HG03139 (cell line): ENCODE measurements around the gene NRN1L.

Experiments used
- ATAC-seq: cut with Tn5 transposase; IDR thresholded peaks from one replicate; pipeline ENCODE4 v1.9.1; 2021; ENCODE audit not compliant: unreplicated experiment

Gene NRN1L

DNA sequence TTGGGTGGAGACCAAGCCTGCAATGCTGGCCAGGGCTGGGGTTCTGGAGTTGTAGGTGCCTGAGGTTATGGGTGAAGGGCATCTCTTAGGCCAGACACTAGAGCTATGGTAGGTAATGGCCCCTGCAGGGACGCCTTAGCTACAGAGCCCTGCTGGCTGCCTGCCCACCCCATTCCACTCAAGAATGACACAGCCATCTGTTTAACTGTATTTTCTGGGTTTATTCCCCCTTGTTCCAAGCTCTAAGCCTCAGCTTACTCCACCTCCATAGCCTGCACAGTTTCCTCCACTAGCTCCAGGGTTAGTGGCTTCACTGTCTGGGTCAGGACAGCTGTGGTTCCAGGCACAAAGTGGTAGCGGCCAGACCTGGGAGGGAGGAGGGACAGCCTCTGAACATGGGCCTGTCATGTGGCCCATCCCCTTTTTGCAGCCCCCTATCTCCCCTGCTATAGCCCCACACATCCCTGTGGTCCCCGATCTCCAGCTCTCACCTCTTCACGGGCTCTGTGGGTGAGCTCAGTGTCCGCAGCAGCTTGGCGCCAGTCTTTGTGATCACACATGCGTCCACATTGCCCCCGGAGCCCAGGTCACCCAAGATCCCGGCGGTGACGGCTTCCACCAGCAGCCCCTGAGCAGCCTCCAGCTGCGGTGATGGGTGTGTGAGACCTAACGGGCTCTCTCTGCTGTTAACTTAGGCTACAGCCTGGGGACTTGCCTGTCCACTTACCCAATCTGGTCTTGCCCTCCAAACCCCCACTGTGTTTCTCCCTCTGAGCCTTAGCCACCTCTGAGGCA, 49.8 kb downstream of the NRN1L start:
- no peak for ATAC-seq

DNA sequence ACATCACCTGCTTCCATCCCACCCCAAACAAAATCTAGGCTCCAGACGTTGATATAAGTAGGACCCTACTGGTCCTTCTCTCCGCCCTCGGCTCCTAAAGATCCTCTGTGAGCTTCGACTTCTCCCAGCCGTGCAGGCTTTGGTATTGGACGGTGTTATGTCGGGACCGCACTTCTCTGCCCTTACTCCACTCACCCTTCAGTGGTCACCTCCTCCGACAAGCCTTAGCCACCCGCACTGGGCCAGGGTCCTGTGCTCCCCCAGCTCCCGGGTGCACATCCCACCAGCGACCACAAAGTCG, 50.4 kb downstream of the NRN1L start:
- ATAC-seq: no peak

DNA sequence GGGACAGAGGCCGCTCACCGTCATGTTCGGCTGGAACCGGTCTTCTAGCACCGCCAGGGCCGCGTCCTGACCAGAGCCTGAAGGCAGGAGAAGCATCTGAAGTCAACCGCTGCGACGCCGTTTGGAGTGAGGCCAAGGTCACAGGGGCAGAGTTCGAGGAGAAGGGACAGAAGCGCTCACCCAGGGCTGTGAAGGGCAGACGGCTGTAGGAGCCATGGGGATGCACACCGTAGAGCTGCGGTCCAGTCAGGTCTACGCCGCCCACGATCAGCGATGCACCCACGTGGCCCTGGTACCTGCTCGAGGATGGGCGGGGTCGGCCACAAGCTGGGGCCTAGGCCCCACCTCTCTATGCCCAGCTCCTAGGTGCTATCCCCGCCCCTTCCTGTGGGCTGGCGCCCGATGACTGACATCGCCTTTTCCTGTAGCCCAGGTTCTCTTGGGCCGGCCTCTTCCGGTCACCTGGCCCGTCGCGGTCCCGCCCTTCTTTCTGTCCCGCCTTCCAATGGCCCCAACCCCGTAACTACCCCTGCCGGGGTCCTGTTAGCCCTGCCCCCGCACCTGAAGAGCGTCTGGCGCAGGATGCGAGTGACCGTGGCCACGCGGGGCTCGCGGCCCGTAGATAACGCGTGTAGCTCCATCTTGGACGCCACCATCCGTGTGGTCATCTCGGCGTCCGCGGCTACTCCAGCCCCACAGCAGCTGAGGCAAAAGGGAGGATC, 50.9 kb downstream of the NRN1L start:
- peak; percentile 83 for ATAC-seq
